GM19025 (cell line): ENCODE data around the gene EFNA4.

Experiments
- ATAC-seq: cut with Tn5 transposase; IDR thresholded peaks from one replicate; pipeline ENCODE4 v1.9.1; 2021; ENCODE audit warnings: mild to moderate bottlenecking, low read depth, moderate library complexity; ENCODE audit not compliant: unreplicated experiment

EFNA4 gene

GRCh38 chr1:155071701-155072100, 8.2 kb downstream of the EFNA4 start:
- ATAC-seq = no peak

DNA sequence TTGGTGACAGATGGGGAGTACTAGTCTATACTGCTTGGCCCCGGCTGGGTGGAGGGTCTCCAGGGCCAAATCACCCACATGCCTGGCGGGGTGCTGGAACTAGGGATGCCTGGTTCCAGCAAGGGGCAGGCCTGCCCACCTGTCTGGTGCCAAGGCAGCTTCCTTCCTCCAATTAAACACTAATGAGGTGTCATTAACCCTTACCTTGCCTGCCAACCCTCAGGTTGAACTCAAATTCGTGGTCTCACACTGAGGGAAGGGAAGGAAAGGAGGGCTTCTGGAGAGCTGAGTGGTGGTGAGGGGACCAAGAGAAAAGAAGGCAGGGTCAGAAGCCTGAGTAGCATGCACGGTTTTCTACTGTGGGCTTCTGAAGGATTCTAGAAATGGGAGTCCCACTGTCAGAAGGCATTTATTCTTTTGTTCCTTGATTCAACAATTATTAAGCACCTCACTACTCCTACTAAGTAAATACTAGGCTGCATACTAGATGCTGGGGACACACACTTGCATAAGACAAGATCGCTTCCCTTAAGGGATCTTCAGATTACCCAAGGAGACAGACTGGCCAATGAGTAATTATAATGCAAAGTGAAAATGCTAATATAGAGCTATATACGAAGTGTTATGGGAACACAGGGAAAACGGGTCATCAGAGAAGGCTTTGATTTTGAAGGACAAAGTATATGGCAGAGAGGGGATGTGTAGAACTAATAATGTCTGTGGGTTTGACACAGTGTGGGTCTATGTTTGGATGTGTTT, 9.2 kb downstream of the EFNA4 start:
- ATAC-seq = no peak

DNA sequence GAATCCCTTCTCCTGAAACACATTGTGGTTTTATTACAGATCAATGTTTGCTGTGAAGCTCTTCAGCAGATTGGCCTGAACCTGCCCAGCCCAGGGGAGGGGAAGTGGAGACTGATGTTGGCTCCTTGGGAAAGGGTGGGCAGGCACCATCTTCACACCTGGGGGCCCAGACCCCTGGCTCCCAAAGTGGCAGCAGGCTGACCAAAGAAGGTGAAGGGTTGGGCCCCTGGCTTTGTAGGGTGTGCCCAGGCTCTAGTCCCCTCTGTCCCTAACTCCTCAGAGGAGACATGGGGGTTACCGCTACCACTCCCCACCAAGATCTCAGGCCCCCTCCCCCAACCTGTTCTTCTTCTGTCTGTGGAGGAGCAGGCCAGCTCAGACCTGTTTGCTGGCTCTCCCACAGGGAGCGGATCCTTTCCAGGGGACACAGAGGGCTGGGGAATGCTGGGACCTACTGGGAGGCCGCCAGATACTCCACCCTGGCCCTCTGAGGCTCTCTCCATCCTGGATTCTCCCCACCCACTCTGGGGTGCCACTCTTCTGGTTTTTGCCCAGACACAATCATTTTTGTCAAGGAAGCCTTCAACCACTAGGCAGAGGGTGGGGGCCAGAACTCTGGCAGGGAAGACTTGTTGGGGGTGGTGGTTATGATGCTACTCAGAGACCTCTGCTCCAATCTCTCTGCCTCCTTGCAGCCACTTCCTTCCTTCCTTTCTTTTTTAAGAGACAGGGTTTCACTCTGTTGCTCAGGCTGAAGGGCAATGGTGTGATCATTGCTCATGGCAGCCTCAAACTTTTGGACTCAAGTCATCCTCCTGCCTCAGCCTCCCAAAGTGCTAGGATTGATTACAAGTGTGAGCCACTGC, 10.1 kb downstream of the EFNA4 start:
- ATAC-seq = no peak

DNA sequence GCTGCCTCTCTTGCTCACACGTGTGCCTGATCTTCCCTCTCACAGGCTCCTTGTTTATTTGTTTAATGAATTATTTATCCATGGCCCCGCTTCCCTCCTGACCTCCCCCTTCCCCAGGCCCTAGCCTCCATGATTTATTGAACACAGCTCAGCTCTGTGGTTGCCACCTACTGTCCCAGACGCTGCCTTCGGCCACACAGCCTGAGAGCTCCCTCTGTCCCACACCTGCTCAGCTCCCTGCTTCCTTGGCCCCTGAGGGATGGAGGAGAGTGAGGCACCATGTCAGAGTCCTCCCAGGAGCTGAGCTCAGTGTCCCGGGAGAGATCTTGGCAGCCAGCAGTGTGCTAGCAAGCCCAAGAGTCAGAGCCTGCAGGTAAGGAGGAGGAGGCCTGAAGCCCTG, 12.0 kb downstream of the EFNA4 start:
- no peak for ATAC-seq

GRCh38 chr1:155076371-155076770, 12.8 kb downstream of the EFNA4 start:
- no peak for ATAC-seq

GRCh38 chr1:155077346-155077745, 13.8 kb downstream of the EFNA4 start:
- ATAC-seq = no peak

DNA sequence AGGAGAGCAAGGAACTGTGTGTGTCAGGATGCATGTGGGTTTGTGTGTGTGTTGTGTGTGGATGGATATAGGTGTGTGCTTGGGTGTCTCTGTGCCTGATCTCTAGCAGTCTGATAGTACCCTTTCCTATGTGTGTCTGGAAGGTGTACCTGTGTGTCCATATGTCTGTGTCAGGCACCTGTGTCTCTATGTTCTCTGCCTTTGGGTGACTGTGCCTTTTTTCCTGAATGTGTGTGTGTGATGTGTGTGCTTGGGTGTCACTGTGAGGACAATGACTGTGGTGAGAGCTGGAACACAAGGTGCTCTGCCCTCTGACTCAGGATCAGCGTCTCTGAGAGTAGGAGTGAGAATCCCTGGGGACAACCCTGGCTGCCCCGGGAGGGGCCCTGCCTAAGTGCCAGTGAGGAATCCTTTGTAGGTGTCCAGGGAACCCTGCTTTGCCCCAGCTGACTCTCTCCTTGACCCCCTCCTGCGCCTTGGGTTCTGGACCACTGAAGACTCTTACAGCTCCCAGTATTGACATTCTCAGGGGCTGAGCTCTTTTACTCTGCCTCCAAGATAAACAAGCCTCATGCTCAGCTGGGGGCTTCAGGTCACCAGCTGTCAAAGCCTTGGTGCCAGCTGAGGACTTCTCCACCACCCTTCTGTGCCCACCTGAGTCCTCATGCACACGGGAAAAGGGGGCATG, 14.4 kb downstream of the EFNA4 start:
- ATAC-seq = no peak

DNA sequence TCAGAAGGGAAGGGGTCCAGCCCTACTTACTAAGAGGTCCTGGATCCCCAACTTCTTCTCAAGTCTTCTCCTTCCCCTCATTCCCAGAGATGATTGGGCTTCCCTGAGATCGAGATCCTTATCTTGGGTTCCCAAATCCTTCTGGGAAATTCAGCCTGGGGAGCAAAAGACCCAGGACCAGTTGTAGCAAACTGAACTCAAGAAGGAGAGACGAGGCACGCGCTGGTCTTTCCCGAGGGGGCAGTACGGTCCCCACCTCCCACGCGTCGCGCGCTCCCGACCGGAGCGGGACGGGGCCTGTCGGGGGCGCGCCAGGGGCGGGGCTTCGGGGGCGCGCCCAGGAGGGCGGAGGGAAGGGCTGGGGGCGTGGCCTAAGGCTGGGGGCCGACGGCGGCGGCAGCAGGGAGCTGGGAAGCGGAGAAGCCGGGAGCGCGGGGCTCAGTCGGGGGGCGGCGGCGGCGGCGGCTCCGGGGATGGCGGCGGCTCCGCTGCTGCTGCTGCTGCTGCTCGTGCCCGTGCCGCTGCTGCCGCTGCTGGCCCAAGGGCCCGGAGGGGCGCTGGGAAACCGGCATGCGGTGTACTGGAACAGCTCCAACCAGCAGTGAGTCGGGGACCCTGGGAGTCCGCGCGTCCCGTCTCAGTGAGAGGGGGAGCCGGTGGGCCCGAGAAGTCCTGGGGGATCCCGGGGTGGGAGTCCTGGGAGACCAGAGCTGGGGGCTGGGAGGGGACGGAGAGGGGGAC, 15.1 kb downstream of the EFNA4 start, which contains the start of gene EFNA3:
EFNA3 (plus strand) TSS at position 369 of the 741 bp plus-strand sequence; CDS start at position 474, 105 bp downstream.
- ATAC-seq = no peak

DNA sequence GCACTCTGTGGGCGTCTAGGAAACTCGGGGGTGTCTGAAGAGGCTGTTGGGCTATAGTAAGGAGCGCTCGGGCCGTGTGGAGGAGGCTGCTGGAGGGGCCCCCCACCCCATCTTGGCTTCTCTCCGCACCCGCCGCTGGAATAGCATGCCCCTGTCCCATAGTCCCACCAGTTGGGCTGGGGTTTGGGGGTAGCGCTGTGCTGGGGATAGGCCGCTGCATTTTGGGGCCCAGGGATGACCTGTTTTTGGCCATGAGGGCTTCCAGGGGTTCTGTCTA, 15.6 kb downstream of the EFNA4 start:
- no peak for ATAC-seq

- ATAC-seq = no peak
These were observed 16.2 kb downstream of the EFNA4 start for GRCh38 chr1:155079487-155080311.

GRCh38 chr1:155080312-155081228, 17.0 kb downstream of the EFNA4 start:
- ATAC-seq = no peak

- ATAC-seq = no peak
These were observed 18.1 kb downstream of the EFNA4 start for GRCh38 chr1:155081472-155082300.

DNA sequence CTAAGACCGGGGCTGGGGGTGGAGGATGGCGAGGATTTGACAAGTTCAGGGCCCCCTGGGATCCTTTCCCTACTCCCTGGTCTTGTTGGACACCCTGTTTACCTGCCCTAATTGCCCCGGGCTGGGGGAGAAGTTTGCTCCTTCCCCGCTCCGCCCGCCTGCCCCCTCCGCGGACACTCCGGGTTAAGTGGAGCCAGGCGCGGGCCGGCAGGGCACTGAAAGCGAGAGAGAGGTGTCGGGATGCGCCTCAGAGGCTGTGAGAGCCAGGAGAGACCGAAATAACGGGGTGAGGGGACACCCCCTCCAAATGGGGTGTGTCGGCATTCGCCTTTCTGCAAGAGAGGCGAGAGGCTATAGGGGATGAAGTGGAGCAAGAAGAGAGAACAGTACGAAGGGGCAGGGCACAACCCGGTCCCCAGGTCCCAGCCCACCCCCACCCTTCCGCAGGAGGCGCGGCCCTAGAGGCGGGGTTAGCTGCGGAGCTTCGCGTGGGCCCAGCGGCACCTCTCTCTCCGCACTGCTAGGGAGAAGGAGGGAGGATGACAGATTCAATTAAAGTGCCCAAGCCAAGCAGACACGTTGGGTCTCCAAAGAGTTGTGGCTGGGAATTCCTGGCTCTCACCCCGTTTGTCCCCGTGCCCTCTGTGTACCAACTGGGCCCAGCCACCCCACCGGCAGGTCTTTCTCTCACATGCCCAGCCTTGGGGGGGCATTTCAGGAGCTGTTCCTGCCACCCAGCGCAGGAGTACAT, 18.9 kb downstream of the EFNA4 start:
- no peak for ATAC-seq

DNA sequence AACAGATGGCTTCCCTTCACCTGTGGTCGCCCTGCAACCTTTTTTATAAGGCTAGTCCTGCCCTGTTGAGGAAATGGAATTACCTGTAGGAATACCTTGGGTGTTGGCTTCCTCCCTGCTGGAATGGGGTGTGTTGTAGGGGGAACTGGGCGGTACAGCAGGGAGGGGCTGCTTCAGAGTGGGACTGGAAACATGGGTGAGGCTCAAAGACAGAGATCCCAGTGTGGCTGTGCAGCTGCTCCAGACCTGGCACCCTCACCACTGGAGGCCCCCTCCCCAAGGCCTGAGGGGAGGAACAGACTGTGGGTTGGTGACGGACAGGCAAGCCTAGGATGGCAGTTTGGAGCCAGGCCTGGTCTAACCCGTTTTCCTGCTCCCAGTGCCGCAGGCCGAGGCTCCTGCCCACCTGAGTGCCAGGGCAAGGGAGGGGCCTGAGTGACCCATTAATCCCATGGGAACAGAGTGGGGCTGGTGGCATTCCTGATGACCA, 19.6 kb downstream of the EFNA4 start:
- ATAC-seq = no peak

- ATAC-seq = no peak
These were observed 20.6 kb downstream of the EFNA4 start for GRCh38 chr1:155083865-155084721.
